ENCODE measurements around the gene DEFB129.

DEFB129 gene

DNA sequence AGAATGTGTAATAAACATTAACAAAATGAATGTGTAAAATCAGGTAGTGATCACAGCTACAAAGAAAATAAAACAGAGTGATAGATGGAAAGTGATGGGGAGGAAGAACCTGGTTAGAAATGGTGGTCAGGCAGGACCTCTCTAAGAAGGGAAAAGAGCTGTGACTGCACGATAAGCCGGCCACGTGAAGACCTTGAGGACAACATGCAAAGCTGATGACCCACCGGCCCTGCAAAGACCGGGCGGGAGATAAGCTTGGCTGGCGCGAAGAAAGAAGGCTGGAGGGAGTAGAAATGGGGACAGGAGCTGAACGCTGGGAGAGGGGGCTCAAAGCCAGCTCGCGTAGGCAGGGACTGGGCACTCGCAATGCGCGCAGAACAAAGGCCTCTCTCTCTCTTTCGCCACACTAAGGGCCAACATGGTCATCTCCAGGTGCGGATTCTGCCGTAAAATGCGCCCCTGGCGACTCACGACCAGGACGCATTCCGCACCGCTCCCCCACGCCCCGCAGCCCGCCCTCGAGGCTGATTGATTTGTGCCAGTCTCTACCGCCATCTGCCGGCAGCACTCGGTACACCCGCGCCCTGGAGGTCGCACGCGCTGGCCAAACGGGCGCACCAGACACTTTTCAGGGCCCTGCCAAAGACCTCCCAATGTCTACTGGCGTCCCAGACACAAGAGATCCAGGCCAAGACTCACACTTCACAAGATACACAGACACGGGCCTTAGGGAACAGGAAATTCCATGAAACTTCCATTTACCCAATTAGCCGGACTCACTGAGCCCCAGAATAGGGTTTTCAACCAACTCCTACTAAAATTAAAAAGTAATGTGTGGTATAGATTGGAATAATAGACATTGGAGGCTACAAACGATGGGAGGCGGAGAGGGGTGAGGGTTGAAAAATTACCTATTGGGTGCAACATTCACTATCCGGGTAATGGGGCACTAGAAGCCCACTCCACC, 39.8 kb downstream of the DEFB129 start:
- Histone ChIP-seq H2BK15ac (replicated peaks; ENCODE audit: low read depth) (no peak overlapping the region), H3K4me3 (ENCODE audit: low read length) (no peak overlapping the region), H3K27ac (ENCODE audit: low read depth, low read length) (no peak overlapping the region), H3K23ac (ENCODE audit: low read length) (no peak overlapping the region), H3K9ac (ENCODE audit: low read length) (peak overlapping the region; percentile 50), H3K27me3 (ENCODE audit: insufficient read depth, low read length, poor library complexity) (no peaks in the 10 kb centered on the region), H3K4me1 (ENCODE audit: control insufficient read depth, low read depth, low read length) (no peaks in the 10 kb centered on the region), H3K36me3 (ENCODE audit: control insufficient read depth, insufficient read depth, low read length) (no peaks in the 10 kb centered on the region), H3K56ac (ENCODE audit: low read length) (peak overlapping the region; percentile 78), H3K79me1 (ENCODE audit: low read length) (no peaks in the 10 kb centered on the region), H3K79me2 (ENCODE audit: control insufficient read depth, insufficient read depth, low read length) (no peaks in the 10 kb centered on the region), H4K5ac (ENCODE audit: low read length) (no peak overlapping the region), H2BK120ac (ENCODE audit: low read depth, low read length) (no peak overlapping the region), H3K4ac (ENCODE audit: low read depth, low read length) (no peak overlapping the region), H2BK5ac (ENCODE audit: low read length) (no peak overlapping the region), H3K4me2 (ENCODE audit: low read length) (peak overlapping the region; percentile 47), H4K8ac (ENCODE audit: low read depth, low read length) (no peak overlapping the region), H3K18ac (ENCODE audit: low read length) (peak overlapping the region; percentile 19), H2AK5ac (ENCODE audit: low read length) (no peak overlapping the region)
- peak; percentile 95 for DNase-seq
- WGBS (ENCODE audit: extremely low coverage, insufficient coverage, low lambda C conversion rate): no CpG with 5 or more reads among the region's 43 CpGs

DNA sequence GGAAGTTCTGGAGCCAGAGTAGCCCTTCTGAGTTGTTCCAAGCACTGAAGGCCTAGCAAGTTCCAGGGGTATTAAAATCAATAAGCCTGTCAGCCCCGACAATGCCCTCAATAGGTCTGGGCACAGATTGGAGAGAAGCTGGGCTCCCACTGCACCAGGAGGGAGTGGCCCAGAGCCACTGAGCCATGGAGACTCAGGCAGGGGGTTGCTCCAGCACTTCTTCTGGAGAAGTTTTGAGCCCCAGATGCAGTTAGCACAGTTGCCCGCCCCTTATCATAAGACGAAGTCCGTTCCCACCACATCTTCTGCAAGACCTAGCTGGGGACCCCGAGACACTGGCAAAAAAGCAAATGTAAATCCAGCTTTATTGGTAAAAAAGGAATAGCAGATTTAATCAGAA, 43.5 kb downstream of the DEFB129 start:
- H3K27ac ChIP-seq (ENCODE audit: low read depth, low read length): no peak overlapping the region
- no peaks in the 10 kb centered on the region for H3K27me3 ChIP-seq (ENCODE audit: insufficient read depth, low read length, poor library complexity)
- no peaks in the 10 kb centered on the region for H3K79me1 ChIP-seq (ENCODE audit: low read length)
- H2AK5ac ChIP-seq (ENCODE audit: low read length): no peak overlapping the region
- no peak overlapping the region for H4K5ac ChIP-seq (ENCODE audit: low read length)
- no peaks in the 10 kb centered on the region for H3K36me3 ChIP-seq (ENCODE audit: control insufficient read depth, insufficient read depth, low read length)
- H3K56ac ChIP-seq (ENCODE audit: low read length): no peak overlapping the region
- H3K9ac ChIP-seq (ENCODE audit: low read length): no peak overlapping the region
- no CpG with 5 or more reads among the region's 5 CpGs for WGBS (ENCODE audit: extremely low coverage, insufficient coverage, low lambda C conversion rate)
- no peak overlapping the region for H3K4ac ChIP-seq (ENCODE audit: low read depth, low read length)
- no peak overlapping the region for H3K18ac ChIP-seq (ENCODE audit: low read length)
- DNase-seq: no peak
- H3K23ac ChIP-seq (ENCODE audit: low read length): no peak overlapping the region
- H3K4me2 ChIP-seq (ENCODE audit: low read length): no peak overlapping the region
- H2BK120ac ChIP-seq (ENCODE audit: low read depth, low read length): no peak overlapping the region
- H3K79me2 ChIP-seq (ENCODE audit: control insufficient read depth, insufficient read depth, low read length): no peaks in the 10 kb centered on the region
- no peaks in the 10 kb centered on the region for H3K4me1 ChIP-seq (ENCODE audit: control insufficient read depth, low read depth, low read length)
- no peak overlapping the region for H2BK5ac ChIP-seq (ENCODE audit: low read length)
- no peak overlapping the region for H2BK15ac ChIP-seq (replicated peaks; ENCODE audit: low read depth)
- H3K4me3 ChIP-seq (ENCODE audit: low read length): no peak overlapping the region
- no peak overlapping the region for H4K8ac ChIP-seq (ENCODE audit: low read depth, low read length)

DNA sequence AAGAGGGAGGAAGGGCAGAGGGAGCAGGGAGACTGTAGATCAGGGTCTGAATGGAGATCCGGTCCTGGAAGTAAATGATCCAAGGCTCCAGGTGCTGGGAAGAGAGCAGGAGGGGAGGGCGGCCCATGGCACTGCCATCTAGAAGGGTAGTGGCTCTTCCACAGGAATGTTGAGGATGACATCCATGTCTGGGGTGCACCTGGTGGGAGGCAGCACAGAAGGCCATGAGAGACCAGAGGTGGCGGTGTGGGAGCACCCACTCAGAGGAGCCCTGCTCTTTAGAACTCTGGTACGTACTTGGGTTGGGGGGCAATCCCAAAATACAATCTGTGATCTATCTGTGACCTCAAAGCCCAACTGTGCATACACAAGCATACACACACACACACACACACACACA, 44.0 kb downstream of the DEFB129 start:
- Histone ChIP-seq H3K18ac (ENCODE audit: low read length) (no peak overlapping the region), H3K79me1 (ENCODE audit: low read length) (no peaks in the 10 kb centered on the region), H3K23ac (ENCODE audit: low read length) (no peak overlapping the region), H2BK120ac (ENCODE audit: low read depth, low read length) (no peak overlapping the region), H2BK15ac (replicated peaks; ENCODE audit: low read depth) (no peak overlapping the region), H4K8ac (ENCODE audit: low read depth, low read length) (no peak overlapping the region), H3K36me3 (ENCODE audit: control insufficient read depth, insufficient read depth, low read length) (no peaks in the 10 kb centered on the region), H3K27me3 (ENCODE audit: insufficient read depth, low read length, poor library complexity) (no peaks in the 10 kb centered on the region), H3K4me1 (ENCODE audit: control insufficient read depth, low read depth, low read length) (no peaks in the 10 kb centered on the region), H2BK5ac (ENCODE audit: low read length) (no peak overlapping the region), H3K4ac (ENCODE audit: low read depth, low read length) (no peak overlapping the region), H3K79me2 (ENCODE audit: control insufficient read depth, insufficient read depth, low read length) (no peaks in the 10 kb centered on the region), H2AK5ac (ENCODE audit: low read length) (no peak overlapping the region), H4K5ac (ENCODE audit: low read length) (no peak overlapping the region), H3K4me3 (ENCODE audit: low read length) (no peak overlapping the region), H3K27ac (ENCODE audit: low read depth, low read length) (no peak overlapping the region), H3K4me2 (ENCODE audit: low read length) (no peak overlapping the region), H3K9ac (ENCODE audit: low read length) (no peak overlapping the region), H3K56ac (ENCODE audit: low read length) (no peak overlapping the region)
- DNase-seq: no peak
- no CpG with 5 or more reads among the region's 4 CpGs for WGBS (ENCODE audit: extremely low coverage, insufficient coverage, low lambda C conversion rate)

DNA sequence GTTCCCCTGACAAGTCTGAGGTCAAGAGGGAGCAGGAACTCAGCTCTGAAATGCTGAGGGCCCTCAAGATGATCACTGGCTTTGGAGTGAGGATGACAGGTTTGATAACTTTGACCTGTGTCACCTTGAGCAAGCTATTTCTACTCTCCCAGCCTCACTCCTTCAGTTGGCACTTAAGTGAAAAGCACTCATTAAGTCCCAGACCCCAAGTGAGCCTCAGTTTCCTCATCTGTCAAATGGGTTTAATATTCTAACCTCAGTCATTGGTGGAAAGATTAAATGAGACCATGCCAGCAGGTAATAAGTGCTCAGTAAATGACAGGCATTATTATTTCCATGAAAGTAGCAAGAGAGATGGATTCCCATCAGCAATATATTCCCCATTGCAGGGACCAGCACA, 44.5 kb downstream of the DEFB129 start:
- H3K4me3 ChIP-seq (ENCODE audit: low read length): no peak overlapping the region
- H3K56ac ChIP-seq (ENCODE audit: low read length): no peak overlapping the region
- no peaks in the 10 kb centered on the region for H3K36me3 ChIP-seq (ENCODE audit: control insufficient read depth, insufficient read depth, low read length)
- no peak overlapping the region for H2BK5ac ChIP-seq (ENCODE audit: low read length)
- no peak overlapping the region for H3K9ac ChIP-seq (ENCODE audit: low read length)
- no peaks in the 10 kb centered on the region for H3K27me3 ChIP-seq (ENCODE audit: insufficient read depth, low read length, poor library complexity)
- H2BK15ac ChIP-seq (replicated peaks; ENCODE audit: low read depth): no peak overlapping the region
- no peak overlapping the region for H3K27ac ChIP-seq (ENCODE audit: low read depth, low read length)
- no peak overlapping the region for H4K5ac ChIP-seq (ENCODE audit: low read length)
- no peaks in the 10 kb centered on the region for H3K79me2 ChIP-seq (ENCODE audit: control insufficient read depth, insufficient read depth, low read length)
- no peaks in the 10 kb centered on the region for H3K79me1 ChIP-seq (ENCODE audit: low read length)
- H3K4me2 ChIP-seq (ENCODE audit: low read length): no peak overlapping the region
- DNase-seq: no peak
- H3K4ac ChIP-seq (ENCODE audit: low read depth, low read length): no peak overlapping the region
- no peak overlapping the region for H4K8ac ChIP-seq (ENCODE audit: low read depth, low read length)
- H3K4me1 ChIP-seq (ENCODE audit: control insufficient read depth, low read depth, low read length): no peaks in the 10 kb centered on the region
- H3K18ac ChIP-seq (ENCODE audit: low read length): no peak overlapping the region
- no peak overlapping the region for H3K23ac ChIP-seq (ENCODE audit: low read length)
- H2BK120ac ChIP-seq (ENCODE audit: low read depth, low read length): no peak overlapping the region
- no peak overlapping the region for H2AK5ac ChIP-seq (ENCODE audit: low read length)

DNA sequence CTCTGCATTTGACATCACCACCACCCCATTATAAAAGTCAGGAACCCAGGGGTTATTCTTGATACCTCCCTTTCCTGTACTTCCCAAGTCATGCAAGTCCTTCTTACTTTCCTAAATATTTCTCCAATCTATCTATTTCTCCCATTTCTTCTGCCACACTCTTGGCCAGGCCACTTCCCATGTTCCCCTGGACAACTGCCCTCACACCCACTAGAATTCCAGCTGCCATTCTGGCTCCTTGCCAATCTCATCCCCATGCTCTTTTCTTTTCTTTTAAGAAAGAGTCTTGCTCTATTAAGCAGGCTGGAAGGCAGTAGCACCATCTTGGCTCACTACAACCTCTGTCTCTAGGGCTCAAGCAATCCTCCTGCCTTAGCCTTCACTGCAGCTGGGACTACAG, 45.7 kb downstream of the DEFB129 start:
- no peak overlapping the region for H4K8ac ChIP-seq (ENCODE audit: low read depth, low read length)
- no peak overlapping the region for H3K4me2 ChIP-seq (ENCODE audit: low read length)
- H3K79me2 ChIP-seq (ENCODE audit: control insufficient read depth, insufficient read depth, low read length): no peaks in the 10 kb centered on the region
- no peaks in the 10 kb centered on the region for H3K4me1 ChIP-seq (ENCODE audit: control insufficient read depth, low read depth, low read length)
- H4K5ac ChIP-seq (ENCODE audit: low read length): no peak overlapping the region
- no peak overlapping the region for H2BK5ac ChIP-seq (ENCODE audit: low read length)
- H3K23ac ChIP-seq (ENCODE audit: low read length): no peak overlapping the region
- no peaks in the 10 kb centered on the region for H3K79me1 ChIP-seq (ENCODE audit: low read length)
- no peak for DNase-seq
- H2BK120ac ChIP-seq (ENCODE audit: low read depth, low read length): no peak overlapping the region
- no peaks in the 10 kb centered on the region for H3K36me3 ChIP-seq (ENCODE audit: control insufficient read depth, insufficient read depth, low read length)
- no peak overlapping the region for H2AK5ac ChIP-seq (ENCODE audit: low read length)
- no peak overlapping the region for H3K18ac ChIP-seq (ENCODE audit: low read length)
- no peaks in the 10 kb centered on the region for H3K27me3 ChIP-seq (ENCODE audit: insufficient read depth, low read length, poor library complexity)
- H3K9ac ChIP-seq (ENCODE audit: low read length): no peak overlapping the region
- H2BK15ac ChIP-seq (replicated peaks; ENCODE audit: low read depth): no peak overlapping the region
- H3K56ac ChIP-seq (ENCODE audit: low read length): no peak overlapping the region
- H3K27ac ChIP-seq (ENCODE audit: low read depth, low read length): no peak overlapping the region
- no peak overlapping the region for H3K4me3 ChIP-seq (ENCODE audit: low read length)
- H3K4ac ChIP-seq (ENCODE audit: low read depth, low read length): no peak overlapping the region

DNA sequence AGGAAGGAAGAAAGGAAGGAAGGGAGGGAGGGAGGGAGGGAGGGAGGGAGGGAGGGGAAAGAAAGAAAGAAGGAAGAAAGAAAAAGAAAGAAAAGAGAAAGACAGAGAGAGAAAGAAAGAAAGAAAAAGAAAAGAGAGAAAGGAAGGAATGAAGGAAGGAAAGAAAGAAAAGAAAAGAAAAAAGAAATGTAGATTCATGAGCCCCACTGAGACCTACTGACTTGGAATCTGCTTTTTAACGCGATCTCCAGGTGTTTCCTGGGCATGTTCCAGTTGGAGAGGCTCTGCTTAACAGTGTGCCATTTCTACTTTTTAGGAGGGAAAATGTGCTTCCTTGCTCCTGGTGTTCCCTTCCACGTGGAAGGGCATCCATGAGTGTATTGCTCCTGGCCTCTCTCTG, 46.8 kb downstream of the DEFB129 start:
- no peak for DNase-seq
- Histone ChIP-seq H3K36me3 (ENCODE audit: control insufficient read depth, insufficient read depth, low read length) (no peaks in the 10 kb centered on the region), H4K8ac (ENCODE audit: low read depth, low read length) (no peak overlapping the region), H3K56ac (ENCODE audit: low read length) (no peak overlapping the region), H3K79me2 (ENCODE audit: control insufficient read depth, insufficient read depth, low read length) (no peaks in the 10 kb centered on the region), H3K79me1 (ENCODE audit: low read length) (no peaks in the 10 kb centered on the region), H3K9ac (ENCODE audit: low read length) (no peak overlapping the region), H3K4ac (ENCODE audit: low read depth, low read length) (no peak overlapping the region), H2BK120ac (ENCODE audit: low read depth, low read length) (no peak overlapping the region), H3K27ac (ENCODE audit: low read depth, low read length) (no peak overlapping the region), H2AK5ac (ENCODE audit: low read length) (no peak overlapping the region), H3K18ac (ENCODE audit: low read length) (no peak overlapping the region), H2BK15ac (replicated peaks; ENCODE audit: low read depth) (no peak overlapping the region), H3K23ac (ENCODE audit: low read length) (no peak overlapping the region), H3K4me3 (ENCODE audit: low read length) (no peak overlapping the region), H2BK5ac (ENCODE audit: low read length) (no peak overlapping the region), H3K27me3 (ENCODE audit: insufficient read depth, low read length, poor library complexity) (no peaks in the 10 kb centered on the region), H3K4me2 (ENCODE audit: low read length) (no peak overlapping the region), H3K4me1 (ENCODE audit: control insufficient read depth, low read depth, low read length) (no peaks in the 10 kb centered on the region), H4K5ac (ENCODE audit: low read length) (no peak overlapping the region)
- no CpG with 5 or more reads among the region's 3 CpGs for WGBS (ENCODE audit: extremely low coverage, insufficient coverage, low lambda C conversion rate)

All from mesendoderm (in vitro differentiated cells).